ENCODE results near the gene SSTR4.

Gene SSTR4

DNA sequence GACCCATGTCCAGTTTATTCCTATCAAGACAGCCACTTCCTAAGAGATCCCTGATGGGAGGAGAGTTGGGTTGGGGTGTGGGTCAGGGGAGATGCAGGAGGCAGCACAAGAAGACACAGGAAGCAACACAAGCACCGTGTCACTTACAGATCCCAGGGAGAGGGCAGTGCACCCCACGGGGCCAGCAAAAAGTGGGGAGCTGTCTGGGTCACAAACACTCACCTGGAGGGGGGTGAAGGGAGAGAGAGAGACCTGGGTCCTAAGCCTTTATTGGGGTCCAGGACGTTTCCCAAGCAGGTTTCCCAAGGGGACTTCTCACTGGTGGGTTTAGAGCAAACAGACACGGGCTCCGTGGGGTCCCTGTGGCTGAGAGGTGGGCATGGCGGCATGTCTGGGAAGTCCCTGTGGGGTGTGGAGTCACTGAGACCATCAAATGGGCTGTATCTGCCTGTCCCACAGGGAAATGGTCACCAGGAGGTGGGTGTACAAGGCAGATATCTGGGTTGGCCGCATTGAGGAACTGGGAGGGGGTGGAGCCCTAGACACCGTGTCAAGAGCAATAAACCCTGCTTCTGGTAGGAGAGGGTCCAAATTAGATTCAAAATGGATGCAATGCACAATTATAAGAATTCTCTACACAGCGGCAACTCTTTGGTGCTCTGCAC lies 52.6 kb downstream of the SSTR4 start:
- TF ChIP-seq, protein P1, sequence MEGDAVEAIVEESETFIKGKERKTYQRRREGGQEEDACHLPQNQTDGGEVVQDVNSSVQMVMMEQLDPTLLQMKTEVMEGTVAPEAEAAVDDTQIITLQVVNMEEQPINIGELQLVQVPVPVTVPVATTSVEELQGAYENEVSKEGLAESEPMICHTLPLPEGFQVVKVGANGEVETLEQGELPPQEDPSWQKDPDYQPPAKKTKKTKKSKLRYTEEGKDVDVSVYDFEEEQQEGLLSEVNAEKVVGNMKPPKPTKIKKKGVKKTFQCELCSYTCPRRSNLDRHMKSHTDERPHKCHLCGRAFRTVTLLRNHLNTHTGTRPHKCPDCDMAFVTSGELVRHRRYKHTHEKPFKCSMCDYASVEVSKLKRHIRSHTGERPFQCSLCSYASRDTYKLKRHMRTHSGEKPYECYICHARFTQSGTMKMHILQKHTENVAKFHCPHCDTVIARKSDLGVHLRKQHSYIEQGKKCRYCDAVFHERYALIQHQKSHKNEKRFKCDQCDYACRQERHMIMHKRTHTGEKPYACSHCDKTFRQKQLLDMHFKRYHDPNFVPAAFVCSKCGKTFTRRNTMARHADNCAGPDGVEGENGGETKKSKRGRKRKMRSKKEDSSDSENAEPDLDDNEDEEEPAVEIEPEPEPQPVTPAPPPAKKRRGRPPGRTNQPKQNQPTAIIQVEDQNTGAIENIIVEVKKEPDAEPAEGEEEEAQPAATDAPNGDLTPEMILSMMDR (IDR thresholded peaks at IDR 0.05; ENCODE audit: low read depth, low read length) = no peak
- no peaks in the 10 kb centered on the region for H3K4me1 ChIP-seq

More for the DNA sequence above, 52.6 kb downstream of the SSTR4 start:
- H3K4me3 ChIP-seq (ENCODE audit: low read depth, low read length) = no peak overlapping the region
- H3K9me3 ChIP-seq = no peaks in the 10 kb centered on the region
- H3K27me3 ChIP-seq = no peaks in the 10 kb centered on the region
- DNase-seq = no peak
- no peaks in the 10 kb centered on the region for H3K36me3 ChIP-seq
